ENCODE measurements around the gene L3MBTL3. TPM values are rescaled to one million over a fixed set of nuclear protein-coding genes. Genes with fewer than 3 reads are reported as not detected.

Gene L3MBTL3
- total RNA-seq, 2 donors from 2014 or later: 7.7 to 25.0 TPM

- no peak for DNase-seq (ENCODE audit: low spot score)
- Histone ChIP-seq H3K4me3 (no peak overlapping the region), H3K27me3 (replicated peaks; ENCODE audit: insufficient read depth) (no peaks in the 10 kb centered on the region), H3K9me3 (no peaks in the 10 kb centered on the region), H3K4me1 (replicated peaks) (no peaks in the 10 kb centered on the region), H3K36me3 (no peaks in the 10 kb centered on the region), H3K27ac (no peak overlapping the region)
- intact Hi-C loops (cut with DNase I): no loop called here
- 80% methylated on average over 6 of the region's 6 CpGs for WGBS
- TF ChIP-seq POLR2AphosphoS5 (IDR thresholded peaks at IDR 0.05): no peak
- TF ChIP-seq POLR2A (IDR thresholded peaks at IDR 0.05): no peak
- TF ChIP-seq CTCF (IDR thresholded peaks at IDR 0.05): no peak
These were observed 52.4 kb downstream of the L3MBTL3 start for GRCh38 chr6:130070792-130071191.

GRCh38 chr6:130075879-130076460 lies 57.6 kb downstream of the L3MBTL3 start:
- Histone ChIP-seq H3K36me3 (no peaks in the 10 kb centered on the region), H3K4me3 (no peak overlapping the region), H3K27ac (no peak overlapping the region), H3K27me3 (replicated peaks; ENCODE audit: insufficient read depth) (no peaks in the 10 kb centered on the region), H3K9me3 (no peaks in the 10 kb centered on the region), H3K4me1 (replicated peaks) (no peaks in the 10 kb centered on the region)
- no peak for DNase-seq (ENCODE audit: low spot score)
- intact Hi-C loops (cut with DNase I): no loop called here
- WGBS: 71% methylated on average over 3 of the region's 3 CpGs
- TF ChIP-seq POLR2AphosphoS5 (IDR thresholded peaks at IDR 0.05) (no peak), POLR2A (IDR thresholded peaks at IDR 0.05) (no peak), CTCF (IDR thresholded peaks at IDR 0.05) (no peak)

GRCh38 chr6:130076512-130076911 lies 58.1 kb downstream of the L3MBTL3 start:
- H3K9me3 ChIP-seq: no peaks in the 10 kb centered on the region
- WGBS: 60% methylated on average over 2 of the region's 2 CpGs
- H3K27me3 ChIP-seq (replicated peaks; ENCODE audit: insufficient read depth): no peaks in the 10 kb centered on the region
- no peak overlapping the region for H3K27ac ChIP-seq
- intact Hi-C loops (cut with DNase I): no loop called here
- H3K36me3 ChIP-seq: no peaks in the 10 kb centered on the region
- no peak overlapping the region for H3K4me3 ChIP-seq
- no peak for TF ChIP-seq POLR2AphosphoS5 (IDR thresholded peaks at IDR 0.05)
- no peak for TF ChIP-seq CTCF (IDR thresholded peaks at IDR 0.05)
- TF ChIP-seq POLR2A (IDR thresholded peaks at IDR 0.05): no peak
- no peak for DNase-seq (ENCODE audit: low spot score)
- H3K4me1 ChIP-seq (replicated peaks): no peaks in the 10 kb centered on the region

- intact Hi-C loops (cut with DNase I): no loop called here
- Histone ChIP-seq H3K27me3 (replicated peaks; ENCODE audit: insufficient read depth) (no peaks in the 10 kb centered on the region), H3K36me3 (no peaks in the 10 kb centered on the region), H3K9me3 (no peaks in the 10 kb centered on the region), H3K4me1 (replicated peaks) (no peaks in the 10 kb centered on the region), H3K4me3 (no peak overlapping the region), H3K27ac (no peak overlapping the region)
- no peak for DNase-seq (ENCODE audit: low spot score)
- TF ChIP-seq CTCF (IDR thresholded peaks at IDR 0.05) (no peak), POLR2AphosphoS5 (IDR thresholded peaks at IDR 0.05) (no peak), POLR2A (IDR thresholded peaks at IDR 0.05) (no peak)
These were observed 72.4 kb downstream of the L3MBTL3 start for GRCh38 chr6:130090796-130091195.

- Histone ChIP-seq H3K4me3 (no peak overlapping the region), H3K27me3 (replicated peaks; ENCODE audit: insufficient read depth) (no peaks in the 10 kb centered on the region), H3K36me3 (no peaks in the 10 kb centered on the region), H3K27ac (no peak overlapping the region), H3K4me1 (replicated peaks) (no peaks in the 10 kb centered on the region), H3K9me3 (no peaks in the 10 kb centered on the region)
- no peak for TF ChIP-seq POLR2AphosphoS5 (IDR thresholded peaks at IDR 0.05)
- no peak for TF ChIP-seq CTCF (IDR thresholded peaks at IDR 0.05)
- no peak for TF ChIP-seq POLR2A (IDR thresholded peaks at IDR 0.05)
- 86% methylated on average over 1 of the region's 1 CpG for WGBS
- intact Hi-C loops (cut with DNase I): no loop called here
- no peak for DNase-seq (ENCODE audit: low spot score)
These were observed 75.2 kb downstream of the L3MBTL3 start for GRCh38 chr6:130093546-130093945.

Data from prostate gland (tissue), 2 donors.